HG03575 (cell line): ENCODE measurements around the gene NBPF19.
"Not testable (repeated sequence)": the region's sequence is repeated elsewhere in the genome, so short reads cannot be mapped to it uniquely, and the experiment has no call there.

Experiments
- ATAC-seq: cut with Tn5 transposase; IDR thresholded peaks from one replicate; pipeline ENCODE4 v1.9.1; 2021; ENCODE audit not compliant: unreplicated experiment, insufficient number of reproducible peaks, low FRiP score; ENCODE audit errors: extremely low read depth

NBPF19 gene, protein sequence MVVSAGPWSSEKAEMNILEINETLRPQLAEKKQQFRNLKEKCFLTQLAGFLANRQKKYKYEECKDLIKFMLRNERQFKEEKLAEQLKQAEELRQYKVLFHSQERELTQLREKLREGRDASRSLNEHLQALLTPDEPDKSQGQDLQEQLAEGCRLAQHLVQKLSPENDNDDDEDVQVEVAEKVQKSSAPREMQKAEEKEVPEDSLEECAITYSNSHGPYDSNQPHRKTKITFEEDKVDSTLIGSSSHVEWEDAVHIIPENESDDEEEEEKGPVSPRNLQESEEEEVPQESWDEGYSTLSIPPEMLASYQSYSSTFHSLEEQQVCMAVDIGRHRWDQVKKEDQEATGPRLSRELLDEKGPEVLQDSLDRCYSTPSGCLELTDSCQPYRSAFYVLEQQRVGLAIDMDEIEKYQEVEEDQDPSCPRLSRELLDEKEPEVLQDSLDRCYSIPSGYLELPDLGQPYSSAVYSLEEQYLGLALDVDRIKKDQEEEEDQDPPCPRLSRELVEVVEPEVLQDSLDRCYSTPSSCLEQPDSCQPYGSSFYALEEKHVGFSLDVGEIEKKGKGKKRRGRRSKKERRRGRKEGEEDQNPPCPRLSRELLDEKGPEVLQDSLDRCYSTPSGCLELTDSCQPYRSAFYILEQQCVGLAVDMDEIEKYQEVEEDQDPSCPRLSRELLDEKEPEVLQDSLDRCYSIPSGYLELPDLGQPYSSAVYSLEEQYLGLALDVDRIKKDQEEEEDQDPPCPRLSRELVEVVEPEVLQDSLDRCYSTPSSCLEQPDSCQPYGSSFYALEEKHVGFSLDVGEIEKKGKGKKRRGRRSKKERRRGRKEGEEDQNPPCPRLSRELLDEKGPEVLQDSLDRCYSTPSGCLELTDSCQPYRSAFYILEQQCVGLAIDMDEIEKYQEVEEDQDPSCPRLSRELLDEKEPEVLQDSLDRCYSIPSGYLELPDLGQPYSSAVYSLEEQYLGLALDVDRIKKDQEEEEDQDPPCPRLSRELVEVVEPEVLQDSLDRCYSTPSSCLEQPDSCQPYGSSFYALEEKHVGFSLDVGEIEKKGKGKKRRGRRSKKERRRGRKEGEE (N-terminal part only)

GRCh38 chr1:149474745-149475144, at the start of gene NBPF19:
NBPF19 (plus strand) TSS chr1:149475045; CDS start chr1:149475933, 888 bp downstream.
- not testable (repeated sequence) for ATAC-seq

- ATAC-seq, result not testable (repeated sequence)
Measured at GRCh38 chr1:149428317-149428716, 46.5 kb upstream of the NBPF19 start.

DNA sequence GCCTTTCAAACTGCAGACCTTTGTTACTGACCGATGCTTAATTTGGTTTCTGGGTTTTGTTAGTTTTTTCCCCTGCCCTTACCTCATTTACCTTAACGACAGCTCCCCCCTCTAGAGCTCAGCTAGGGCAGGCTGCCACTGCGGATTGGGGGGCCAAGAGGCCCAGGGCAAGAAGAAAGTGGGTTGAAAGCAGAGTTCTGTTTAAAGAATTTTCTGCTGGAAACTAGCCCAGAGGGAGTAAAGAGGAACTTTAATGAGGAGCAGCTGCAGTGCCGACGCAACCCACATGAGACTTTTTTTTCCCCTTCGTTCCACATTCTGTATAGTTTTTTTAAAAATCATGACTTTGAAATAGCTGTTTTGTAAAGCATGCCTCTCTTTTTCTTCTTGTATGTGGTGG, 29.4 kb upstream of the NBPF19 start:
- not testable (repeated sequence) for ATAC-seq

DNA sequence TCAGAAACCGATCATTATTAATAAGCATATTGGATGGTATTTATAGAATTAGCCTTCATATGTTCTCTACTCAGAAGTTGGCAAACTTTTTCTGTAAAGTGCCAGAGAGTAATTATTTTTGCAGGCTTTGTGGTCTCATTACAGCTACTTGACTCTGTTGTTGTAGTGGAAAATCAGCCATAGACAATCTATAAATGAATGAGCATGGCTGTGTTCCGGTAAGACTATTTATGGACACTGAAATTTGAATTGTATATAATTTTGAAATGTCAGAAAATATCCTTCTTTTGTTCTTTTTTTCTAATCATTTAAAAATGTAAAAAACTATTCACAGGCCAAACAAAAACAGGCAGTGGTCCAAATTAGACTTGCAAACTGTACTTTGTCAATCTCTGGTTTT, 22.6 kb upstream of the NBPF19 start:
- not testable (repeated sequence) for ATAC-seq

DNA sequence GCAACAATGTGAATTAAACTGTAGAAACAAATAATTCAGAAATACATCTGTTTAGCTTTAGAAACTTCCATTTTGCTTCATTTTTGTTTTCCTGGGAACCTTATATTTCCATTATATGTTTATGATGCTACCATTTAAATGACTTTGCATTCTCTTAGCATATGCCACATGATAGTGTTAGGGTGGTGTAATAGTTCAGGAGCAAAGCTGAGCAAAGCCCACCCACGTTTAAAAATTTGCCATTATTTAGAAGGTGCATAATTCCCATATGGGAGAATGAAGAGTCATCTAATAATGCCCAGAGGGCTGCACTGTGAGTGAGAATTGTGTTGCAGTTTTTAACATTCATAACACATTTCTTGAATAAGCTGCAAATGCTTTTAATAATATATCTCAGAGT, 22.2 kb upstream of the NBPF19 start:
- ATAC-seq, result not testable (repeated sequence)

DNA sequence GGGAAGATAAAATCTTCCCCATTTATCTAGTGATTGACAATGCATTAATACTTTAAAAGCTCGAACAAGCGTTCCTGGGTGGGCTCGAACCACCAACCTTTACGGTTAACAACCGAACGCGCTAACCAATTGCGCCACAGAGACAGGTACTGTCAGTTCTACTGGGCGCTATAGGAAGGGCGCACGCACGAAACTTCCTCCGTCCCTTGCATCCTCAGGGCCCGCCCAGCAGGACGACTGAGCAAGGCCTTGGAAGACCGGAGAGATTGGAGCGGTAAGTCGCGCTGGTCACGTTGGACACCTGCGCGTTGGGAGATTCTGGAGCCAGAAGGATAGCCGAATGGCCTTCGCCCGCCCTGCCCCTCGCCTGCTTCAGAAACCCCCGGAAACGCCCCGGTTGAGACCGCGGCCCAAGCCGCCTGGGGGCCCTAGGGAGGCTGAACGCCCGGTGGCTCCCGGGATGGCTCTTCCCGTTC, 83.5 kb downstream of the NBPF19 start:
- ATAC-seq, result not testable (repeated sequence)

- not testable (repeated sequence) for ATAC-seq
Measured at GRCh38 chr1:149561806-149562205, 87.0 kb downstream of the NBPF19 start.

DNA sequence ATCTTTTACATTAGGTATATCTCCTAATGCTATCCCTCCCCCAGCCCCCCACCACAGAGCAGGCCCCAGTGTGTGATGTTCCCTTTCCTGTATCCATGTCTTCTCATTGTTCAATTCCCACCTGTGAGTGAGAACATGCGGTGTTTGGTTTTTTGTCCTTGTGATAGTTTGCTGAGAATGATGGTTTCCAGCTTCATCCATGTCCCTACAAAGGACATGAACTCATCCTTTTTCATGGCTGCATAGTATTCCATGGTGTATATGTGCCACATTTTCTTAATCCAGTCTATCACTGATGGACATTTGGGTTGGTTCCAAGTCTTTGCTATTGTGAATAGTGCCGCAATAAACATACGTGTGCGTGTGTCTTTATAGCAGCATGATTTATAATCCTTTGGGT, 90.6 kb downstream of the NBPF19 start:
- not testable (repeated sequence) for ATAC-seq

- not testable (repeated sequence) for ATAC-seq
Measured at GRCh38 chr1:149572763-149573162, 97.9 kb downstream of the NBPF19 start.

DNA sequence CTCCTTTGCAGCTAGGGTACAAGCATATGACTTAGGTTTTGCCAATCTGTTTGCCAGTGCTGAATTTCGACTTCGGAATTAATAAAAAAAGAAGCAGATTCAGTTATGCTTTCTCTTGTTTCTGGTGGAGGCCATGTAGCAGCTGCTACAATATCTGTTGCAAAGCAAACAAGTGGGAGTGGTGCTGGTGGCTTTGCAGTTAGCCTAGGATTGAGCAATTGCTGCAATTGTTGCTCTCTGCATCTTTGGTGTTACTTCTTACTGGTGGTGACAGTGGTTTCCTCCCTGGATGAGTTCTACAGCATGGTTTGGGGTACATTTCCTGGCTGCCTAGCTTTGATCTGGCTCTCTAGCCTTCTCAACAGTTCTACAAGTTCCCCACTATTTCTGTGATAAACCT, 110.7 kb downstream of the NBPF19 start:
- not testable (repeated sequence) for ATAC-seq
